Small intestine (tissue), 7 donors: ENCODE data around the gene PRKD2. TPM values are rescaled to one million over a fixed set of nuclear protein-coding genes. Genes with fewer than 3 reads are reported as not detected.

Experiments
- DNase-seq, 2 donors: peaks; one replicate each; pipeline versions ENCODE4 v3.0.0 to v3.0.0-alpha.2; 2013
- FAIRE-seq: peaks from 2 replicates; lab custom pipeline; 2012; peaks lifted over from hg19 to GRCh38; lab: Jason Lieb, UNC
- H3K27ac ChIP-seq, 3 donors: one replicate each; pipeline ENCODE4 v1.5.1; 2013; ENCODE audit warnings: low read length in 2 of 3, mild to moderate bottlenecking in 2 of 3, control low read depth in 1 of 3, inconsistent platforms in 1 of 3, low read depth in 1 of 3, moderate library complexity in 1 of 3
- H3K27me3 ChIP-seq, 3 donors: one replicate each; pipeline ENCODE4 v1.6.1; 2013; ENCODE audit warnings: low read length in 3 of 3, inconsistent platforms in 1 of 3; ENCODE audit not compliant: control insufficient read depth in 3 of 3, insufficient read depth in 3 of 3
- H3K36me3 ChIP-seq, 3 donors: one replicate each; pipeline ENCODE4 v1.6.1; 2013; ENCODE audit warnings: low read length in 3 of 3, inconsistent platforms in 1 of 3, low read depth in 1 of 3, mild to moderate bottlenecking in 1 of 3, moderate library complexity in 1 of 3; ENCODE audit not compliant: control insufficient read depth in 3 of 3, insufficient read depth in 2 of 3
- H3K4me1 ChIP-seq, 3 donors: one replicate each; pipeline ENCODE4 v1.6.1; 2013; ENCODE audit warnings: low read length in 2 of 3, inconsistent platforms in 1 of 3, low read depth in 1 of 3, mild to moderate bottlenecking in 1 of 3, moderate library complexity in 1 of 3; ENCODE audit not compliant: control insufficient read depth in 3 of 3, insufficient read depth in 2 of 3
- H3K4me3 ChIP-seq, 3 donors: one replicate each; pipeline ENCODE4 v1.5.1; 2013; ENCODE audit warnings: low read length in 3 of 3, control low read depth in 1 of 3, inconsistent platforms in 1 of 3, low read depth in 1 of 3, mild to moderate bottlenecking in 1 of 3, moderate library complexity in 1 of 3
- H3K9me3 ChIP-seq, 2 donors: one replicate each; pipeline ENCODE4 v1.6.1; 2013; ENCODE audit warnings: low read depth in 1 of 2, low read length in 1 of 2; ENCODE audit not compliant: control insufficient read depth in 2 of 2, insufficient read depth in 1 of 2
- WGBS, 3 donors: extraction: QIAGEN DNeasy Blood & Tissue Kit; methylation state at CpG; one replicate each; pipeline ENCODE4 v1.1.7; 2013; 5-methylcytosine and 5-hydroxymethylcytosine counted together
- polyA plus RNA-seq, 4 donors: library from polyadenylated mRNA; stranded (reverse) in 3 of 4; unstranded in 1 of 4; fragments of 200-250 nt in 3 of 4; fragments of 120-200 nt in 1 of 4; gene quantifications; one replicate each; pipeline versions ENCODE4 v1.2.1 to v1.2.3, GENCODE V29; 2013
- donor health status: healthy with polysubstance abuse.
- donor health status: control.
- donor health status: control.
- donor health status: Bipolar disorder and iron deficiency.
- donor health status: healthy.

PRKD2 gene
- polyA plus RNA-seq, 4 donors, result 30.7 to 87.4 (median 57.6) TPM

- no peak for FAIRE-seq
- WGBS, 3 donors, result 91 to 94% (median 94%) methylated on average over 6 of the region's 6 CpGs
- Histone ChIP-seq H3K27ac (no peak overlapping the region), H3K4me3 (no peak overlapping the region), H3K36me3 (peaks cover 19 to 88% (median 47%) of the 10 kb centered on the region in 3 donors), H3K4me1 (no peaks in the 10 kb centered on the region), H3K27me3 (no peaks in the 10 kb centered on the region), H3K9me3 (no peaks in the 10 kb centered on the region)
- DNase-seq, result no peak
Observed at GRCh38 chr19:46687438-46688145, 29.3 kb downstream of the PRKD2 start.

DNA sequence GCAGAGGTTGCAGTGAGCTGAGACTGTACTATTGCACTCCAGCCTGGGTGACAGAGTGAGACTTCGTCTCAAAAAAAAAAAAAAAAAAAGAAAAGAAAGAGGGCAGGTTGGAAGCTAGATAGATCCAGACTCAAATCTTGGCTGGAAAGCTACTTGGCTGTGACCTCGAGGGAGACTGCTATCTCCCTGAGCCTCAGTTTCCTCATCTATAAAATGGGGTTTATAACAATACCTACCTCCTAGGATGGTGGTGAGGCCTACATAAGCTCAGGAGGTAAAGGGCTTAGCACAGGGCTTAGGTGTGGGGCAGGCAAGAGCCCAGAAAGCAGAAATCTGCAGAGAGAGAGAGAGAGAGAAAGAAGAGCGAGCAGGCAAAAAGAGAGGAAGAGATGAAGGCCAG lies 31.7 kb downstream of the PRKD2 start:
- H3K36me3 ChIP-seq, result peaks cover 19 to 89% (median 33%) of the 10 kb centered on the region in 3 donors
- DNase-seq (no peak), FAIRE-seq (no peak)
- no peak overlapping the region for H3K27ac ChIP-seq
- H3K27me3 ChIP-seq, result no peaks in the 10 kb centered on the region
- H3K4me3 ChIP-seq, result no peak overlapping the region
- H3K9me3 ChIP-seq, result no peaks in the 10 kb centered on the region
- WGBS, 3 donors, result 47 to 84% (median 82%) methylated on average over 2 to 3 of the region's 3 CpGs
- no peaks in the 10 kb centered on the region for H3K4me1 ChIP-seq

- Histone ChIP-seq H3K27ac (no peak overlapping the region), H3K36me3 (peaks cover 14 to 94% (median 34%) of the 10 kb centered on the region in 3 donors)
- peak in 1 of 2 donors; percentile 31 for DNase-seq
Observed at GRCh38 chr19:46678110-46678732, 38.7 kb downstream of the PRKD2 start.

GRCh38 chr19:46674416-46675178 lies 42.3 kb downstream of the PRKD2 start:
- no peaks in the 10 kb centered on the region for H3K27me3 ChIP-seq
- WGBS, 3 donors, result 93 to 96% (median 96%) methylated on average over 20 to 21 of the region's 21 CpGs
- no peak overlapping the region for H3K4me3 ChIP-seq
- no peak overlapping the region for H3K27ac ChIP-seq
- DNase-seq (peak in 1 of 2 donors; percentile 23), FAIRE-seq (no peak)
- H3K4me1 ChIP-seq, result no peaks in the 10 kb centered on the region
- H3K36me3 ChIP-seq, result peaks cover 13 to 66% (median 26%) of the 10 kb centered on the region in 3 donors
- no peaks in the 10 kb centered on the region for H3K9me3 ChIP-seq

More at GRCh38 chr19:46678110-46678732, 38.7 kb downstream of the PRKD2 start:
- H3K4me1 ChIP-seq, result no peaks in the 10 kb centered on the region
- 86 to 88% (median 87%) methylated on average over 26 of the region's 26 CpGs for WGBS, 3 donors
- no peaks in the 10 kb centered on the region for H3K27me3 ChIP-seq
- no peak for FAIRE-seq
- H3K4me3 ChIP-seq, result no peak overlapping the region
- H3K9me3 ChIP-seq, result no peaks in the 10 kb centered on the region

DNA sequence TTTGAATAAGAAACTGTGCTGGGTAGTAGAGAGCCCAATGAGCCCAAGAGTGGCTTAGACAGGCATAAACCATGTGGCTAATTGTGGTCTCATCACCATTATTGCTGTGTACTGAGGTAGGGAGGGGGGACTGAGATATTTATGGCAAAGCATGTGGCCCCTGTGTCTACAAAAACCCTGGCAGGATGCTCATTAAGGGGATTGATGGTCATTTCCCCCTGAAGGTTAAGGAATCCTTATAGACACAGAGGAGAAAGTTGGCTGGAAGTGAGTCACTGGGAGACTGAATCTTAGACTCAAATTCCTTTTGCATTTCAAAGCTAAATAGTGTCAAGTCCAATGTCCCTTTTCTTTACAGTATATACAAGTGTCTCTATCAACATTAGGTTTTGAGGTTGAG lies 46.1 kb downstream of the PRKD2 start:
- no peaks in the 10 kb centered on the region for H3K9me3 ChIP-seq
- DNase-seq, result no peak
- FAIRE-seq, result no peak
- H3K4me3 ChIP-seq, result no peak overlapping the region
- H3K27ac ChIP-seq, result no peak overlapping the region
- no peaks in the 10 kb centered on the region for H3K4me1 ChIP-seq
- no peaks in the 10 kb centered on the region for H3K27me3 ChIP-seq
- peaks cover 8 to 30% (median 18%) of the 10 kb centered on the region in 3 donors for H3K36me3 ChIP-seq

- Histone ChIP-seq H3K4me3 (no peak overlapping the region), H3K27me3 (peaks cover 0 to 2% (median 0%) of the 10 kb centered on the region in 3 donors), H3K27ac (no peak overlapping the region), H3K9me3 (no peaks in the 10 kb centered on the region), H3K36me3 (peaks cover 5 to 10% (median 6%) of the 10 kb centered on the region in 3 donors), H3K4me1 (no peaks in the 10 kb centered on the region)
- DNase-seq (no peak), FAIRE-seq (no peak)
- WGBS, 3 donors, result 88 to 90% (median 88%) methylated on average over 3 of the region's 3 CpGs
Observed at GRCh38 chr19:46668662-46669061, 48.3 kb downstream of the PRKD2 start.

DNA sequence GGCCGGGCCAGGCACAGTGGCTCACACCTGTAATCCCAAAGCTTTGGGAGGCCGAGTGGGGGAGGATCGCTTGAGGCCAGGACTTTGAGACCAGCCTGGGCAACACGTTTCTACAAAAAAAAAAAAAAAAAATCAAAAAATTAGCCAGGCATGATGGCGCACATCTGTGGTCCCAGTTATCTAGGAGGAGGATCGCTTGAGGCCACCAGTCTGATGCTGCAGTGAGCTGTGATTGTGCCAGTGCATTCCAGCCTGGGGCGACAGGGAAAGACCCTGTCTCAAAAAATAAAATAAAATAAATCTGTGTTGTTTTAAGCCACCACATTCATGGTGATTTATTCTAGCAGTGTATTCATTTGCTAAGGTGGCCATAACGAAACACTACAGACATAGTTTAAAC lies 51.8 kb downstream of the PRKD2 start:
- H3K4me1 ChIP-seq, result peaks cover 0 to 12% (median 0%) of the 10 kb centered on the region in 3 donors
- no peak for DNase-seq
- H3K27ac ChIP-seq, result no peak overlapping the region
- H3K4me3 ChIP-seq, result no peak overlapping the region
- no peaks in the 10 kb centered on the region for H3K9me3 ChIP-seq
- WGBS, 3 donors, result 80 to 87% (median 84%) methylated on average over 8 of the region's 8 CpGs
- FAIRE-seq, result no peak
- no peaks in the 10 kb centered on the region for H3K36me3 ChIP-seq
- peaks cover 0 to 13% (median 0%) of the 10 kb centered on the region in 3 donors for H3K27me3 ChIP-seq
